Adrenal gland (tissue), 5 donors: ENCODE data around the gene ARMH3.

Source experiments
- CTCF ChIP-seq, 6 experiments: fragments of 450-650 bp in 4 of 6; fragments of 200-600 bp in 2 of 6; sonication (generic) in 1 of 6; IDR thresholded peaks; 1 replicate in 5 of 6; 2 replicates in 1 of 6; pipeline versions ENCODE4 v1.5.1 to v1.8.0; 2016 to 2021; ENCODE audit warnings: antibody characterized with exemption in 6 of 6, mild to moderate bottlenecking in 2 of 6, moderate library complexity in 1 of 6
- POLR2A ChIP-seq, 2 donors: fragments of 450-650 bp; IDR thresholded peaks; one replicate each; pipeline ENCODE4 v1.6.1; 2017; ENCODE audit warnings: antibody characterized with exemption in 2 of 2, mild to moderate bottlenecking in 2 of 2, moderate library complexity in 1 of 2
- donor health status: DM: no; HTN: no; CAD: no.

- TF ChIP-seq CTCF (IDR thresholded peaks at IDR 0.05) (no peak), POLR2A (IDR thresholded peaks at IDR 0.05) (no peak)
These were observed 116.2 kb downstream of the ARMH3 start for GRCh38 chr10:101939729-101940128.
